Keratinocyte (primary cell): Measurements from ENCODE around the gene ACTR5. TPM values are rescaled to one million over a fixed set of nuclear protein-coding genes. Genes with fewer than 3 reads are reported as not detected.

Source experiments
- DNase-seq: peaks from one replicate; pipeline ENCODE4 v3.0.0-alpha.2; 2011; ENCODE audit warnings: low read depth, missing footprints, low spot score
- FAIRE-seq: peaks from 2 replicates; lab custom pipeline; 2011; peaks lifted over from hg19 to GRCh38; lab: Jason Lieb, UNC
- H2AFZ ChIP-seq: 2 replicates; pipeline ENCODE4 v1.6.0; 2012; ENCODE audit warnings: low read length, control low read depth, inconsistent platforms; ENCODE audit not compliant: control insufficient read depth
- H3K27ac ChIP-seq: 2 replicates; pipeline ENCODE4 v1.5.1; 2011; ENCODE audit warnings: low read length; ENCODE audit not compliant: control insufficient read depth, insufficient read depth
- H3K27me3 ChIP-seq: 3 replicates; pipeline ENCODE4 v1.6.0; 2011; ENCODE audit warnings: low read length; ENCODE audit not compliant: control insufficient read depth, insufficient read depth; ENCODE audit errors: extremely low read depth
- H3K36me3 ChIP-seq, 2 experiments: 2 replicates in 1 of 2; 3 replicates in 1 of 2; pipeline ENCODE4 v1.5.1; 2011; ENCODE audit warnings: low read length in 2 of 2, mild to moderate bottlenecking in 1 of 2; ENCODE audit not compliant: control insufficient read depth in 2 of 2, insufficient read depth in 2 of 2; ENCODE audit errors: extremely low read depth in 1 of 2
- H3K4me1 ChIP-seq: 3 replicates; pipeline ENCODE4 v1.5.1; 2011; ENCODE audit warnings: low read length; ENCODE audit not compliant: control insufficient read depth, insufficient read depth; ENCODE audit errors: extremely low read depth
- H3K4me2 ChIP-seq: 3 replicates; pipeline ENCODE4 v1.6.0; 2011; ENCODE audit warnings: low read depth, low read length; ENCODE audit not compliant: control insufficient read depth, insufficient read depth; ENCODE audit errors: extremely low read depth
- H3K4me3 ChIP-seq, 3 experiments: fragments of 200-600 bp in 1 of 3; sonication (generic) in 1 of 3; 2 replicates in 2 of 3; 3 replicates in 1 of 3; pipeline ENCODE4 v1.5.1; 2011 to 2016; ENCODE audit warnings: low read length in 3 of 3, mild to moderate bottlenecking in 3 of 3, control low read depth in 2 of 3, inconsistent platforms in 1 of 3, low read depth in 1 of 3, mixed read lengths in 1 of 3, mixed run types in 1 of 3, moderate library complexity in 1 of 3; ENCODE audit not compliant: control insufficient read depth in 2 of 3, insufficient read depth in 2 of 3; ENCODE audit errors: extremely low read depth in 1 of 3
- H3K79me2 ChIP-seq: 2 replicates; pipeline ENCODE4 v1.6.0; 2012; ENCODE audit warnings: low read length; ENCODE audit not compliant: control insufficient read depth, insufficient read depth
- H3K9ac ChIP-seq: 3 replicates; pipeline ENCODE4 v1.6.0; 2011; ENCODE audit warnings: low read length; ENCODE audit not compliant: control insufficient read depth, insufficient read depth; ENCODE audit errors: extremely low read depth
- H3K9me1 ChIP-seq: 3 replicates; pipeline ENCODE4 v1.6.0; 2011; ENCODE audit warnings: low read length; ENCODE audit not compliant: control insufficient read depth, insufficient read depth; ENCODE audit errors: extremely low read depth
- H3K9me3 ChIP-seq: 2 replicates; pipeline ENCODE4 v1.5.1; 2012; ENCODE audit warnings: low read depth, low read length; ENCODE audit not compliant: control insufficient read depth
- H4K20me1 ChIP-seq: 3 replicates; pipeline ENCODE4 v1.6.0; 2011; ENCODE audit warnings: low read length; ENCODE audit not compliant: control insufficient read depth, insufficient read depth; ENCODE audit errors: extremely low read depth
- EZH2 ChIP-seq: IDR thresholded peaks from one replicate; pipeline ENCODE4 v1.6.1; 2012; ENCODE audit warnings: inconsistent platforms, mild to moderate bottlenecking, low read length, moderate library complexity
- dilution Hi-C: fragments of 300-500 bp; cut with MboI; formaldehyde crosslinking; loops from one replicate; pipeline ENCODE4 v1.7.0; 2020; ENCODE audit warnings: low sequenced_read_pairs; ENCODE audit not compliant: extremely low pct_ligation_motif_present
- polyA plus RNA-seq, 5 experiments: library from polyadenylated mRNA; depleted of rRNA in 3 of 5; stranded (reverse) in 3 of 5; stranded (forward) in 1 of 5; unstranded in 1 of 5; fragments of >200 nt; gene quantifications; 1 replicate in 1 of 5; 2 replicates in 3 of 5; 3 replicates in 1 of 5; pipeline versions ENCODE4 v1.2.1 to v1.2.3, GENCODE V29; 2011 to 2012; ENCODE audit warnings: missing spikeins in 2 of 5, low read depth in 1 of 5, low replicate concordance in 1 of 5
- TF ChIP-seq, protein P1 (sequence below), 3 experiments: IDR thresholded peaks in 1 of 3; conservative IDR thresholded peaks in 1 of 3; optimal IDR thresholded peaks in 1 of 3; 2 replicates in 2 of 3; 3 replicates in 1 of 3; pipeline versions ENCODE3 to v1.5.1; 2011; ENCODE audit warnings: low read length in 3 of 3, mild to moderate bottlenecking in 3 of 3, moderate library complexity in 2 of 3, control low read depth in 1 of 3, inconsistent platforms in 1 of 3; ENCODE audit not compliant: insufficient read depth in 2 of 3; ENCODE audit errors: extremely low read depth in 1 of 3

ACTR5 gene
- polyA plus RNA-seq, 1 donor (not counting 4 experiments of a cell fraction or from before 2014, with no cell fraction given), result 9.7 TPM

- Histone ChIP-seq H3K36me3 (no peaks in the 10 kb centered on the region), H4K20me1 (peaks cover 2% of the 10 kb centered on the region), H2AFZ (no peak overlapping the region), H3K9me1 (no peaks in the 10 kb centered on the region), H3K79me2 (no peaks in the 10 kb centered on the region), H3K4me3 (no peak overlapping the region), H3K27ac (no peak overlapping the region), H3K27me3 (peaks cover 42% of the 10 kb centered on the region), H3K4me1 (no peaks in the 10 kb centered on the region), H3K4me2 (no peak overlapping the region), H3K9ac (no peak overlapping the region), H3K9me3 (no peaks in the 10 kb centered on the region)
- DNase-seq (no peak), FAIRE-seq (no peak)
- TF ChIP-seq EZH2, result no peak
- TF ChIP-seq, protein P1, sequence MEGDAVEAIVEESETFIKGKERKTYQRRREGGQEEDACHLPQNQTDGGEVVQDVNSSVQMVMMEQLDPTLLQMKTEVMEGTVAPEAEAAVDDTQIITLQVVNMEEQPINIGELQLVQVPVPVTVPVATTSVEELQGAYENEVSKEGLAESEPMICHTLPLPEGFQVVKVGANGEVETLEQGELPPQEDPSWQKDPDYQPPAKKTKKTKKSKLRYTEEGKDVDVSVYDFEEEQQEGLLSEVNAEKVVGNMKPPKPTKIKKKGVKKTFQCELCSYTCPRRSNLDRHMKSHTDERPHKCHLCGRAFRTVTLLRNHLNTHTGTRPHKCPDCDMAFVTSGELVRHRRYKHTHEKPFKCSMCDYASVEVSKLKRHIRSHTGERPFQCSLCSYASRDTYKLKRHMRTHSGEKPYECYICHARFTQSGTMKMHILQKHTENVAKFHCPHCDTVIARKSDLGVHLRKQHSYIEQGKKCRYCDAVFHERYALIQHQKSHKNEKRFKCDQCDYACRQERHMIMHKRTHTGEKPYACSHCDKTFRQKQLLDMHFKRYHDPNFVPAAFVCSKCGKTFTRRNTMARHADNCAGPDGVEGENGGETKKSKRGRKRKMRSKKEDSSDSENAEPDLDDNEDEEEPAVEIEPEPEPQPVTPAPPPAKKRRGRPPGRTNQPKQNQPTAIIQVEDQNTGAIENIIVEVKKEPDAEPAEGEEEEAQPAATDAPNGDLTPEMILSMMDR (optimal IDR thresholded peaks at IDR 0.05 in 1 of 3, IDR thresholded peaks at IDR 0.05 in 1 of 3, conservative IDR thresholded peaks at IDR 0.05 in 1 of 3; ENCODE audit: extremely low read depth in 1 of 3, insufficient read depth in 2 of 3, low read length in 3 of 3), result no peak
- dilution Hi-C loops, result no loop called here
These were observed 32.6 kb upstream of the ACTR5 start for GRCh38 chr20:38715646-38716045.

- Histone ChIP-seq H3K27me3 (peaks cover 92% of the 10 kb centered on the region), H3K4me2 (no peak overlapping the region), H3K36me3 (no peaks in the 10 kb centered on the region), H3K27ac (no peak overlapping the region), H3K9ac (no peak overlapping the region), H3K4me3 (no peak overlapping the region), H3K9me1 (no peaks in the 10 kb centered on the region), H3K4me1 (no peaks in the 10 kb centered on the region), H3K9me3 (no peaks in the 10 kb centered on the region), H2AFZ (no peak overlapping the region), H3K79me2 (no peaks in the 10 kb centered on the region), H4K20me1 (peaks cover 5% of the 10 kb centered on the region)
- dilution Hi-C loops, result no loop called here
- TF ChIP-seq EZH2, result no peak
- TF ChIP-seq, protein P1 (optimal IDR thresholded peaks at IDR 0.05 in 1 of 3, IDR thresholded peaks at IDR 0.05 in 1 of 3, conservative IDR thresholded peaks at IDR 0.05 in 1 of 3; ENCODE audit: extremely low read depth in 1 of 3, insufficient read depth in 2 of 3, low read length in 3 of 3), result no peak
- FAIRE-seq (no peak), DNase-seq (no peak)
These were observed 25.6 kb upstream of the ACTR5 start for GRCh38 chr20:38722683-38723016.
